GM12892 (cell line): ENCODE results near the gene TRAF6.
"Not testable (repeated sequence)": the region's sequence is repeated elsewhere in the genome, so short reads cannot be mapped to it uniquely, and the experiment has no call there.

ENCODE experiments used
- DNase-seq: peaks from one replicate; pipeline ENCODE4 v3.0.0; 2011; ENCODE audit not compliant: insufficient read length
- FAIRE-seq: peaks from 2 replicates; lab custom pipeline; 2011; peaks lifted over from hg19 to GRCh38; lab: Jason Lieb, UNC
- POLR2A ChIP-seq: IDR thresholded peaks from 2 replicates; pipeline ENCODE4 v1.6.1; 2011; ENCODE audit warnings: low read depth, low read length, control low read depth
- POLR2AphosphoS5 ChIP-seq: IDR thresholded peaks from 2 replicates; pipeline ENCODE4 v1.6.1; 2011; ENCODE audit warnings: low read depth, low read length, control low read depth
- TAF1 ChIP-seq: IDR thresholded peaks from 2 replicates; pipeline ENCODE4 v1.6.1; 2011; ENCODE audit warnings: low read depth, mild to moderate bottlenecking, control low read depth, low read length, borderline replicate concordance

Gene TRAF6

GRCh38 chr11:36492724-36493304, 17.3 kb downstream of the TRAF6 start:
- TF ChIP-seq TAF1 (no peak), POLR2A (no peak), POLR2AphosphoS5 (no peak)
- DNase-seq (peak; percentile 25), FAIRE-seq (peak; percentile 94)

GRCh38 chr11:36490026-36490806, 19.9 kb downstream of the TRAF6 start:
- FAIRE-seq, result no peak
- DNase-seq, result no peak
- TF ChIP-seq TAF1, result no peak
- no peak for TF ChIP-seq POLR2A
- TF ChIP-seq POLR2AphosphoS5, result no peak

DNA sequence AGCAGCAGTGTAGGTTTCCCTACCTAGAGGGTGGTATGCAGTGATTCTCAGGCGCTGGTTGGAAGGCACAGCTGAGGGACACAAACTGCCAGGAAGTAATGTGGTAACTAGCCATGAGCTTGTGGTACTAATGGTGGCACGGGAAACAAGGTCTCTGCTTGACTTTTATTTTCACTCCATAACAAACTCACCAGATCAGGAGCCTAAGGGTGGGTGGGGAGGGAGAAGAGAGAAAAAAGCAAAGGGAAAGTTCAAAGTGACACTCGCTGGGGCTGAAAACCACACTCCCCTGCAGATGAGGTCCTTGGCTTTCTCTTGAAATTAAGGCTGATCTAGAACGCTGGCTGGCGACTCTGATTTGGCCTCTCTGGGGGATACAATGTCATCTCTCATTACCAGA, 22.0 kb downstream of the TRAF6 start:
- DNase-seq, result no peak
- TF ChIP-seq POLR2A (no peak), POLR2AphosphoS5 (no peak), TAF1 (no peak)
- peak; percentile 80 for FAIRE-seq

DNA sequence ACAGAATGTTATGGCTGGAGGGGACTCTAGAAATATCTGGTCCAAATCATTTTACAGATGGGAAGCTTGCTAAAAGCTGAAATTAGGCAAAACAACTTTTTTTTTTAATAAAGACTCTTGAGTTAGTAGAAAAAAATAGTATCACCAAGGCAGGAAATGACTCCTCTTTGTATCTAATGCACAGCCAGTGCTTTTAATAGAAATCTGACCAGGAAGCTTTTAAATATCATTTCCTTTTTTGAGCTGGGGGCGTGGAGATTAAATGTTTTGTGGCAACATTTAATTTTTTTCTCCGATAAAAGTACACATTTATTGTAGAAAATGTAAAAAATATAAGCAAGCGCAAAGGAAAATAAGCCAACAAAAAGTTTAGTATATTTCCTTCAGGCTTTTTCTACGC, 22.5 kb downstream of the TRAF6 start:
- DNase-seq, result no peak
- no peak for FAIRE-seq
- no peak for TF ChIP-seq POLR2AphosphoS5
- TF ChIP-seq TAF1, result no peak
- no peak for TF ChIP-seq POLR2A

GRCh38 chr11:36485298-36486002, 24.6 kb downstream of the TRAF6 start:
- DNase-seq (no peak), FAIRE-seq (no peak)
- no peak for TF ChIP-seq TAF1
- TF ChIP-seq POLR2A, result no peak

DNA sequence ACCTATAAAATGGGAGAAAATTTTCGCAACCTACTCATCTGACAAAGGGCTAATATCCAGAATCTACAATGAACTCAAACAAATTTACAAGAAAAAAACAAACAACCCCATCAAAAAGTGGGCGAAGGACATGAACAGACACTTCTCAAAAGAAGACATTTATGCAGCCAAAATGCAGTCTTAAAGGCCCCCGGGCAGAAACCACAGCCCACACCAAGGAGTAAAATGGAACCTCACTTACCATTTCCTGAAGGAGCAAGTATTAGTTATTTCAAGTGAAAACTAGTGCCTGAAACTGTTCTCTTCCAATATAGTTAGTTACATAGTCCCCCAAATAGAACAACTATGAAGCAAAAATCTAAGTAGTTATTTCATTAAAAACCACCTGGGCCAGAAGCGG, 27.0 kb downstream of the TRAF6 start:
- not testable (repeated sequence) for FAIRE-seq, DNase-seq

DNA sequence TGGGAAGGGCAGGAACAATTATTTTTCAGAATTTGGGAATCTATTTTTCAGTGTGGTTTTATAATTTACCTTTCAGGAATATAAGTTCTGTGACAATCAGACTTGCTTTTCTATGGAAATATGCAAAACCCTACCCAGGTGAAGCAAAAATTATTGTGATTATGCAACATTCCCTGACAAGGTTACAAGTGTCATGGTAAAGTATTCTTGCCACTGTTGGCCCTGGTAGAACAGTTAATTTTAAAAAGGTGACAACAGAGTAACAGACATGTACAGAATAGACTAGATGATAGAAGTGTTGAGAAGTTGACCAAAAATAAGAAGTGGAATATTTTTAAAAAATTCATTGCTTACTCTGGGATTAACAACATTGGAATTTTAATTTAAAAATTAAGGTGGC, 29.2 kb downstream of the TRAF6 start:
- TF ChIP-seq POLR2AphosphoS5 (no peak), TAF1 (no peak), POLR2A (no peak)
- no peak for FAIRE-seq
- DNase-seq, result no peak

GRCh38 chr11:36478700-36479329, 31.3 kb downstream of the TRAF6 start:
- TF ChIP-seq POLR2A (no peak), TAF1 (no peak), POLR2AphosphoS5 (no peak)
- DNase-seq (no peak), FAIRE-seq (peak; percentile 90)

DNA sequence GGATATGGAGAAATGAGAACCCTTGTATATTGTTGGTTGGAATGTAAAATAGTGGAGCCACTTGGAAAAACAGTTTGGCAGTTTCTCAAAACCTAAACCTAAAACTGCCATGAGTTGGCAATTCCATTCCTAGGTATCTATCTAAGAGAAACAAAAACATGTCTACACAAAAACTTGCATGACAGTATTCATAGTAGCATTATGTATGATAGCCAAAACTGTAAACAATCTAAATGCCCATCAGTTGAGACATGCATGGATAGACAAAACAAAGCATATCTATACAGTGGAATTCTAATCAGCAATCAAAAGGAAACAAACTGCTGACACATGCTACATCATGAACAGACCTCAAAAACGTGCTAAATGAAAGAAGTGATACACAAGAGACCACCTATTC, 34.9 kb downstream of the TRAF6 start:
- no peak for FAIRE-seq
- TF ChIP-seq POLR2AphosphoS5 (no peak), POLR2A (no peak), TAF1 (no peak)
- DNase-seq, result no peak

DNA sequence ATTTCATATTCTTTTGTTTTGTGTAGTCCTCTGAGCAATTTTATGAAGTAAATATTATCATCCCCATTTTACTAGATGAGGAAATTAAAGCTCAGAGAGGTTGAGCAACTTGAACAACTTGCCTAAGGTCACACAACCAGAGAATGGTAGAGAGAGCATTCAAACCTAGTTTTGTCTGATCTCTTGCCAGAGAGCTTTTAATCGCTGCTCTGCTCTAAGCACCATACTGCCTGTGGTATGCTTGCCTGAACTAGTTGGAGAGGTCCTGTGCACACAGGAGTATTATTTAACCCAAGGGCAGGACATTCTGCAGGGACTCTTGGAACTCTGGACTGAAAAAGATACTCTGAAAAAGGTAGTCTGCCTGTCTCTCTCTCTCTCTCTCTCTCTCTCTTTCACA, 38.5 kb downstream of the TRAF6 start:
- DNase-seq, result no peak
- FAIRE-seq, result no peak
- no peak for TF ChIP-seq TAF1
- TF ChIP-seq POLR2A, result no peak
- no peak for TF ChIP-seq POLR2AphosphoS5
